Measurements from ENCODE around the gene C19orf53.
A peak's percentile ranks its signal among the peaks of the same experiment; 100 is the strongest.

The C19orf53 gene

GRCh38 chr19:13796301-13797057 is 22.2 kb downstream of the C19orf53 start:
- DNase-seq (ENCODE audit: low spot score): peak; percentile 87

- no peak for DNase-seq (ENCODE audit: low spot score)
Measured at GRCh38 chr19:13797058-13797440, 22.8 kb downstream of the C19orf53 start.

GRCh38 chr19:13797870-13798269 is 23.6 kb downstream of the C19orf53 start:
- no peak for DNase-seq (ENCODE audit: low spot score)

GRCh38 chr19:13799669-13800068 is 25.4 kb downstream of the C19orf53 start:
- no peak for DNase-seq (ENCODE audit: low spot score)

- DNase-seq (ENCODE audit: low spot score): no peak
Measured at GRCh38 chr19:13803038-13803437, 28.8 kb downstream of the C19orf53 start.

- DNase-seq (ENCODE audit: low spot score): no peak
Measured at GRCh38 chr19:13804830-13805683, 30.8 kb downstream of the C19orf53 start.

- DNase-seq (ENCODE audit: low spot score): no peak
Measured at GRCh38 chr19:13806728-13807127, 32.5 kb downstream of the C19orf53 start.

GRCh38 chr19:13807421-13808021 is 33.3 kb downstream of the C19orf53 start:
- DNase-seq (ENCODE audit: low spot score): no peak

GRCh38 chr19:13808856-13809255 is 34.6 kb downstream of the C19orf53 start:
- no peak for DNase-seq (ENCODE audit: low spot score)

- no peak for DNase-seq (ENCODE audit: low spot score)
Measured at GRCh38 chr19:13812544-13812943, 38.3 kb downstream of the C19orf53 start.

GRCh38 chr19:13813147-13813546 is 38.9 kb downstream of the C19orf53 start:
- no peak for DNase-seq (ENCODE audit: low spot score)

- no peak for DNase-seq (ENCODE audit: low spot score)
Measured at GRCh38 chr19:13814550-13814949, 40.3 kb downstream of the C19orf53 start.

- DNase-seq (ENCODE audit: low spot score): no peak
Measured at GRCh38 chr19:13817018-13817614, 42.9 kb downstream of the C19orf53 start.

GRCh38 chr19:13817615-13818371 is 43.5 kb downstream of the C19orf53 start:
- DNase-seq (ENCODE audit: low spot score): no peak

- no peak for DNase-seq (ENCODE audit: low spot score)
Measured at GRCh38 chr19:13819238-13819637, 45.0 kb downstream of the C19orf53 start.

GRCh38 chr19:13821292-13821691 is 47.0 kb downstream of the C19orf53 start:
- no peak for DNase-seq (ENCODE audit: low spot score)

GRCh38 chr19:13823256-13823655 is 49.0 kb downstream of the C19orf53 start:
- DNase-seq (ENCODE audit: low spot score): no peak

GRCh38 chr19:13823901-13824300 is 49.6 kb downstream of the C19orf53 start:
- no peak for DNase-seq (ENCODE audit: low spot score)

- DNase-seq (ENCODE audit: low spot score): no peak
Measured at GRCh38 chr19:13824703-13825102, 50.4 kb downstream of the C19orf53 start.

- DNase-seq (ENCODE audit: low spot score): no peak
Measured at GRCh38 chr19:13825489-13826441, 51.5 kb downstream of the C19orf53 start.

Measured in kidney capillary endothelial cell (primary cell).